BJ (cell line): Measurements from ENCODE around the gene ARHGAP20. TPM values are rescaled to one million over a fixed set of nuclear protein-coding genes. Genes with fewer than 3 reads are reported as not detected.

Experiments used
- CTCF ChIA-PET: fragments of 350-600 bp; formaldehyde crosslinking; extraction: SDS; loops from one replicate; lab custom pipeline; 2021; ENCODE audit warnings: antibody characterized with exemption, inconsistent platforms; lab: Yijun Ruan, JAX
- POLR2A ChIA-PET: fragments of 300-600 bp; sonication (Branson Sonifier 250); formaldehyde crosslinking; extraction: SDS; loops from one replicate; lab custom pipeline; 2021; ENCODE audit warnings: antibody characterized with exemption; lab: Charles Lee
- DNase-seq: peaks from one replicate; pipeline ENCODE4 v3.0.0-alpha.2; 2011; ENCODE audit warnings: low read depth
- H3K27me3 ChIP-seq: 2 replicates; pipeline ENCODE4 v1.6.0; 2011; ENCODE audit warnings: low read length; ENCODE audit not compliant: control insufficient read depth, insufficient read depth
- H3K36me3 ChIP-seq: 2 replicates; pipeline ENCODE4 v1.5.1; 2011; ENCODE audit warnings: low read length; ENCODE audit not compliant: control insufficient read depth, insufficient read depth
- H3K4me3 ChIP-seq: 2 replicates; pipeline ENCODE4 v1.5.1; 2011; ENCODE audit warnings: low read depth, mild to moderate bottlenecking, control low read depth, low read length
- polyA plus RNA-seq: library from polyadenylated mRNA; depleted of rRNA; stranded (reverse); fragments of >200 nt; gene quantifications from 2 replicates; pipeline ENCODE4 v1.2.3, GENCODE V29; 2011
- TF ChIP-seq, protein P1 (sequence below): IDR thresholded peaks from 2 replicates; pipeline ENCODE4 v1.5.1; 2011; ENCODE audit warnings: low read depth, mild to moderate bottlenecking, control low read depth, inconsistent platforms, low read length, moderate library complexity; ENCODE audit not compliant: insufficient read depth

The ARHGAP20 gene
- polyA plus RNA-seq, 1 experiment, result 2.5 TPM

DNA sequence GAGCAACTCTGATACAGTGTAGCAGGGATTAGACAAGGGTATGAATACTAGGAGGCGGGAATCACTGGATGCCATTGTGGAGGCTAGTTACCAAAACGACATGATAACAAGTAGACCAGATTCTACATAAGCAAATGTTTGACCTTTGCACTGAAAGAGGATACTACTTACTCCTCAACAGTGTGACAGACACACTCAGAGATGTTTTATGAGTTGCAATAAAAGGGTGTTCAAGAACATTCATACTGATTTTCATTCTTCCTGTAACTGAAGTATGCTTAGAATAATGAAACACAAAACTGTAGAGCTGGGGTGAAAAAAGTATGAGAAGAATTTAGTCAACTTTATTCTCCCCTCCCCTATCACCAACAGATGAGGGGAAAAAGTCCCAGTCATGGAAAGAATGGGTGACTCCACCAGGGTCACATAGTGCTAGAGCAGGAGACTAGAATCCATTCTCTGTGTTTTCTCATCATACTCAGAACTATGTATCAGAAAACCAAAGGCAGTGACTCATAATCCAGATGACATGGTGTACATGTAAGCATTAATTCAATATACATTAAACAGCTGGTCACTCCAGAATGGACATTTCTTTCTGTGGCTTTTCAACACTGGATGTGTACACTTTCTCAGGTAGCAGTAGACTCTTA lies 32.8 kb downstream of the ARHGAP20 start:
- CTCF ChIA-PET, result interaction anchor here (1.4 kb wide), 1 partner anchor 10 kb away, joined by 3 read pairs; no protein-coding TSS in a partner anchor
- H3K36me3 ChIP-seq, result no peaks in the 10 kb centered on the region
- DNase-seq, result peak; percentile 4
- H3K27me3 ChIP-seq, result no peaks in the 10 kb centered on the region
- no peak overlapping the region for H3K4me3 ChIP-seq
- POLR2A ChIA-PET, result no interaction called here
- TF ChIP-seq, protein P1, sequence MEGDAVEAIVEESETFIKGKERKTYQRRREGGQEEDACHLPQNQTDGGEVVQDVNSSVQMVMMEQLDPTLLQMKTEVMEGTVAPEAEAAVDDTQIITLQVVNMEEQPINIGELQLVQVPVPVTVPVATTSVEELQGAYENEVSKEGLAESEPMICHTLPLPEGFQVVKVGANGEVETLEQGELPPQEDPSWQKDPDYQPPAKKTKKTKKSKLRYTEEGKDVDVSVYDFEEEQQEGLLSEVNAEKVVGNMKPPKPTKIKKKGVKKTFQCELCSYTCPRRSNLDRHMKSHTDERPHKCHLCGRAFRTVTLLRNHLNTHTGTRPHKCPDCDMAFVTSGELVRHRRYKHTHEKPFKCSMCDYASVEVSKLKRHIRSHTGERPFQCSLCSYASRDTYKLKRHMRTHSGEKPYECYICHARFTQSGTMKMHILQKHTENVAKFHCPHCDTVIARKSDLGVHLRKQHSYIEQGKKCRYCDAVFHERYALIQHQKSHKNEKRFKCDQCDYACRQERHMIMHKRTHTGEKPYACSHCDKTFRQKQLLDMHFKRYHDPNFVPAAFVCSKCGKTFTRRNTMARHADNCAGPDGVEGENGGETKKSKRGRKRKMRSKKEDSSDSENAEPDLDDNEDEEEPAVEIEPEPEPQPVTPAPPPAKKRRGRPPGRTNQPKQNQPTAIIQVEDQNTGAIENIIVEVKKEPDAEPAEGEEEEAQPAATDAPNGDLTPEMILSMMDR, result no peak

DNA sequence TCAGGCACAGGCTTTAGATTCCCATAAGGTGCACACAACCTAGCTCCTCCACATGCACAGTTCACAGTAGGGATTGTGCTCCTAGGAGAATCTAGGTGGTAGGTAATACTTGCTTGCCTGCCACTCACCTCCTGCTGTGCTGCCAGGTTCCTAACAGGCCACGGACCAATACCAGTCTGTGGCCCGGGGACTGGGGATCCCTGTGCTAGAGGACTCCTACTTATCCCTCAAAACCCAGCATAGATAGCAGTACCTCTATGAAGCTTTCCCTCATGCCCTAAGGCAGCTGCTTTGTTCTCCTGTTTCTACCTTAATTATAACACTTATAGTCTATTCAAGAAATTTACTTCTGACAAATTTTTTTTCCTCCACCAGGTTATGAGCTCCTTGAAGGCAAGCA lies 36.7 kb downstream of the ARHGAP20 start:
- ChIA-PET POLR2A (no interaction called here), CTCF (no interaction called here)
- H3K36me3 ChIP-seq, result no peaks in the 10 kb centered on the region
- TF ChIP-seq, protein P1, result no peak
- no peak overlapping the region for H3K4me3 ChIP-seq
- no peaks in the 10 kb centered on the region for H3K27me3 ChIP-seq
- DNase-seq, result no peak

DNA sequence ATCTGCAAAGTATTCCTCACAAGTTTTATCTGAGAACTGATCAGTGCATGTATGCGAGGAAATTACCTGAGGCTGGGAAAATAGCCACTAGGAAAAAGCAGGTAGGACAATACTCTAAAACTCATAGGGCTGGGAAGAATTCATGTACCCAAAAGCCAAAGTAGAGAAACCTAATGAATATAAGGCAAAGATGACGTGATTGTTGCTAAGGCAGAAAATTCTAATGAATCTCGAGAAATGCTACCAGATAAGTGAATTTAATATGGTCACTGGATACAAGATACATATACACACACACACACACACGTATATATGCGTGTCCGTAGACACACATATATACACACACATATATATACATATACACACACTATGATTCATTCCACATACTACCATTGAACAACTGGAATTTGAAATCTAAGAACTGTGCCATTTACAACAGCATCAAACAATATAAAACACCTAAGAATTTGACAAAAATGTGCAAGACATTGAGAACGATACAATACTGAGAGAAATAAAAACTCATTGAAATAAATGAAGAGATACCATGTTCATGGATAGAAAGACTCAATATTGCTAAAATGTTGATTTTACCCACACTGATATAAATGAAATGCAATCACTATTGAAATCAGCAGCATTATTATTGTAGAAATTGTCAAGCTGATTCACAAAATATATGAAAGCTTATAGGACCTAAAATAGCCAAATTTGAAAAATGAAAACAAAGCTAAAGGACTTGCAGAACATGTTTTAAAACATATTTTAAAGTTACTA lies 46.4 kb downstream of the ARHGAP20 start:
- POLR2A ChIA-PET, result no interaction called here
- TF ChIP-seq, protein P1, result no peak

DNA sequence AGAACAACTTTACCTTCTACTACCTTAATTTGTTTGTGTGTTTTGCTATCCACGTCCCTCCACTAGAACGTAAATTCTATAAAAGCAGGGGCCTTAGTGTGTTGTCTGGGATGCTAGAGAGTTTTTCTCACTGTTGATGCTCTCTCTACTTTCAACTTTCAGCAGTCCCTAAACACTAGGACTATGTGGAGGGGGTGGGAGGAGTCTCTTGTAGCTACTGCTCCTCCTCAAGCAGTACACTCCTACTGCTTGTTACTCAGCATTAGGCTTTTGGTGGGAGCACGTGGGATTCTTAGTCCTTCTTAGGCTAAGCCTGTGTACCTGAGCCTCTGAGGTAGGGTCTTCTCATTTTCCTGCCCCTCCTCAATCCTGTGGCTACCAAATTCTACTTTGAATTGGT lies 56.3 kb downstream of the ARHGAP20 start:
- TF ChIP-seq, protein P1, result no peak
- Histone ChIP-seq H3K27me3 (no peaks in the 10 kb centered on the region), H3K4me3 (no peak overlapping the region), H3K36me3 (no peaks in the 10 kb centered on the region)
- CTCF ChIA-PET, result no interaction called here
- POLR2A ChIA-PET, result no interaction called here
- DNase-seq, result no peak

More for the DNA sequence above, 46.4 kb downstream of the ARHGAP20 start:
- CTCF ChIA-PET, result no interaction called here
- H3K36me3 ChIP-seq, result no peaks in the 10 kb centered on the region
- H3K4me3 ChIP-seq, result no peak overlapping the region
- DNase-seq, result no peak
- no peaks in the 10 kb centered on the region for H3K27me3 ChIP-seq

DNA sequence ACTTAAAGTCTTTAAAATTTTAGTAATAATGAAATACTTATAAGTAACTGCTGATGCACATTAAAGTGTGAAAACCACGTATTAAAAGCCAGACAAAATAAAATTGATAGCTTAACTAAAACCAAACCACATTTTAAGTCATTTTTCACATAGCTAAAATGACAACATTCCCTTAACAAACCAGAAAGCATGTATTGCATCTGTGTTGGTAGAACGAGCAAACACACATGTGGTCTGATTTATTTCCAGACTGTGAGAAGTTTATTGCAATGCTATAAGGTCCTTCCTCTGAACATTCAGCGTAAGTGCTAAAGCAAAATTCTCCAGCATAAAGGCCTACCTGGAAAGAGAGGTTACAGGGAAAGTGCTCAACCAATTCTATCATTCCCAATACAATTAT lies 57.8 kb downstream of the ARHGAP20 start:
- H3K4me3 ChIP-seq, result no peak overlapping the region
- ChIA-PET POLR2A (no interaction called here), CTCF (no interaction called here)
- TF ChIP-seq, protein P1, result no peak
- peak; percentile 29 for DNase-seq
- no peaks in the 10 kb centered on the region for H3K36me3 ChIP-seq
- no peaks in the 10 kb centered on the region for H3K27me3 ChIP-seq
